ENCODE measurements around the gene MAL. TPM values are rescaled to one million over a fixed set of nuclear protein-coding genes. Genes with fewer than 3 reads are reported as not detected.

MAL gene
- total RNA-seq, 1 donor from 2014 or later: 21.2 TPM

GRCh38 chr2:94994914-94995552 lies 30.5 kb upstream of the MAL start:
- intact Hi-C loops (cut with DNase I): no loop called here
- no peak overlapping the region for H3K27ac ChIP-seq
- H3K27me3 ChIP-seq: peaks cover 6% of the 10 kb centered on the region
- ATAC-seq: no peak
- H3K36me3 ChIP-seq: no peaks in the 10 kb centered on the region
- no peak for TF ChIP-seq CTCF (IDR thresholded peaks at IDR 0.05)
- H3K4me3 ChIP-seq: no peak overlapping the region
- no peak for DNase-seq
- no peaks in the 10 kb centered on the region for H3K9me3 ChIP-seq
- H3K4me1 ChIP-seq: no peaks in the 10 kb centered on the region

GRCh38 chr2:94995553-94996304 lies 29.8 kb upstream of the MAL start:
- Histone ChIP-seq H3K9me3 (no peaks in the 10 kb centered on the region), H3K36me3 (no peaks in the 10 kb centered on the region), H3K27ac (no peak overlapping the region), H3K27me3 (peaks cover 6% of the 10 kb centered on the region), H3K4me1 (no peaks in the 10 kb centered on the region), H3K4me3 (no peak overlapping the region)
- intact Hi-C loops (cut with DNase I): no loop called here
- no peak for TF ChIP-seq CTCF (IDR thresholded peaks at IDR 0.05)
- ATAC-seq: no peak
- DNase-seq: no peak

GRCh38 chr2:94996305-94997100 lies 29.0 kb upstream of the MAL start:
- no peak overlapping the region for H3K4me3 ChIP-seq
- H3K36me3 ChIP-seq: no peaks in the 10 kb centered on the region
- H3K4me1 ChIP-seq: no peaks in the 10 kb centered on the region
- DNase-seq (peak; percentile 47), ATAC-seq (no peak)
- no peaks in the 10 kb centered on the region for H3K9me3 ChIP-seq
- TF ChIP-seq CTCF (IDR thresholded peaks at IDR 0.05): no peak
- no peak overlapping the region for H3K27ac ChIP-seq
- intact Hi-C loops (cut with DNase I): no loop called here
- H3K27me3 ChIP-seq: peaks cover 6% of the 10 kb centered on the region

- ATAC-seq (peak; percentile 51), DNase-seq (peak; percentile 61)
- Histone ChIP-seq H3K27me3 (peaks cover 6% of the 10 kb centered on the region), H3K4me1 (no peaks in the 10 kb centered on the region), H3K4me3 (peak overlapping the region; percentile 28), H3K36me3 (no peaks in the 10 kb centered on the region), H3K9me3 (no peaks in the 10 kb centered on the region), H3K27ac (no peak overlapping the region)
- intact Hi-C loops (cut with DNase I): no loop called here
- peak; percentile 14 for TF ChIP-seq CTCF (IDR thresholded peaks at IDR 0.05)
Observed at GRCh38 chr2:94997981-94998930, 27.3 kb upstream of the MAL start.

GRCh38 chr2:94999431-94999883 lies 26.1 kb upstream of the MAL start:
- Histone ChIP-seq H3K27me3 (peaks cover 6% of the 10 kb centered on the region), H3K36me3 (no peaks in the 10 kb centered on the region), H3K4me3 (no peak overlapping the region), H3K4me1 (no peaks in the 10 kb centered on the region), H3K9me3 (no peaks in the 10 kb centered on the region), H3K27ac (no peak overlapping the region)
- intact Hi-C loops (cut with DNase I): no loop called here
- DNase-seq: peak; percentile 54
- ATAC-seq: no peak
- no peak for TF ChIP-seq CTCF (IDR thresholded peaks at IDR 0.05)
